Esophagus muscularis mucosa (tissue), 2 donors: ENCODE results near the gene CCR5.

Source experiments
- EP300 ChIP-seq: sonication (generic); formaldehyde crosslinking; IDR thresholded peaks from one replicate; pipeline ENCODE4 v1.6.1; 2017; ENCODE audit warnings: antibody characterized with exemption
- POLR2A ChIP-seq: fragments of 450-650 bp; IDR thresholded peaks from one replicate; pipeline ENCODE4 v1.6.1; 2017; ENCODE audit warnings: antibody characterized with exemption, moderate library complexity, mild to moderate bottlenecking, low read depth

DNA sequence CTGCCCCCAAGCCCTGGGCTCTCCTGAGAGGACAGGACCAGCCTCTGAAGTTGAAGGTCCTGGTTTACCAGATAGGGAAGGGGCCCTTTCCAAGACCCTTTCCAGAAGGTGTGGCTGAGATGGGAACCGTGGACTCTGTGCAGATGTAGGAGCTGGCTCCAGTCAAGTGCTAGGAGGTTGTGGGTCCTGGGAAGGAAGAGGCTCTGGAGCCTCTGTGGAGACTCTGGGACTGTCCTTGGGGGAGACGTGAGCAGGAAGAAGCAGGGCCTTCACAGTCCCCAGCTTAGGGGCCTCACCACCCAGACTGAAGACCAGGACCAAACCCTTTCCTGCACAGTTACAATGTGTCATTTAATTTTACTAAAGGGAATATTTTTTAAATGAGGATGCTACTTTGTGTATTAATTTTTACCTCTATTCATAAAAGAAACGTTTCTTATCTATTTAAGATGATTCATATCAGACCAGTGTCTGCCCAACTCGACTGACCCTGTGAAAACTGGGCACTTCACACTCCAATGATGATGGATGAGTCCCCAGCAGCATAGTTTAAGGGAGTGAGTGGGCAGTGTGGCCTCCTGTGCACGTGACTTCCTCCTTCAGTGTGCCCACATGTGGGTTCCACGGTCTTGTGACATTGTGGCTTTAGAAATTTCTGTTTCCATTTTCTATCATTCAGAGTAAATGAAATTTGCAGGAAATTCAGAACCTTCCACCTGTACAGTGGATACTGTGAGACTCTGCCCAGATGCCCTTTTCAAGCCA lies 25.2 kb downstream of the CCR5 start:
- TF ChIP-seq EP300 (no peak), POLR2A (no peak)
